DMS79 (cell line): ENCODE results near the gene HCN1.
"Not testable (repeated sequence)": the region's sequence is repeated elsewhere in the genome, so short reads cannot be mapped to it uniquely, and the experiment has no call there.

Source experiments
- DNase-seq: peaks from one replicate; lab custom pipeline; 2025; lab: John Stamatoyannopoulos, UW

Gene HCN1

DNA sequence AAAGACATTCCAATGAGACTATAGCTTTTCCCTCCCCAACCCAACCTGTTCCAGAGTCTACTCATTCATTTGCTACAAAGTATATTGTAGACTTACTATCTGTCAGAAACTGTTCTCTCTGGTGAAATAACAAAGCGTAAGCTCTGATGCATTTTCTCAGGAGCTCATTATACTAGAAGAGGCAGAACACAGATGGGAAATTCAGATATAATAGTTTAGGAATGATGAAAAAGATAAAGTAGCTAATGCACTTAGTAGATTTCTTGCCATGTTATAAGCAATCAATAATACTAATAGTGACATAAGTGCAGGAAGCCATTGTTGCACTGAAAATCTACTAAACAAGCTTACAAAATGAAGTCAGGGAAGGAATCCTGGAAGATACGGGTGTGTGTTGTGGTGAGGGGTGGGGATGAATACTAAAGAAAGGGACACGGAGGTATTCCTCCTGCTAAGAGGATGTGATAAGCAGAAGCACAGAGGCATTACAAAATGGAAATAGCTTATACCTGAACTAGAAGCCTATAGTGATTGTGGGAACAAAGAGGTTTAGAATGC lies 78.2 kb downstream of the HCN1 start:
- DNase-seq, result no peak

DNA sequence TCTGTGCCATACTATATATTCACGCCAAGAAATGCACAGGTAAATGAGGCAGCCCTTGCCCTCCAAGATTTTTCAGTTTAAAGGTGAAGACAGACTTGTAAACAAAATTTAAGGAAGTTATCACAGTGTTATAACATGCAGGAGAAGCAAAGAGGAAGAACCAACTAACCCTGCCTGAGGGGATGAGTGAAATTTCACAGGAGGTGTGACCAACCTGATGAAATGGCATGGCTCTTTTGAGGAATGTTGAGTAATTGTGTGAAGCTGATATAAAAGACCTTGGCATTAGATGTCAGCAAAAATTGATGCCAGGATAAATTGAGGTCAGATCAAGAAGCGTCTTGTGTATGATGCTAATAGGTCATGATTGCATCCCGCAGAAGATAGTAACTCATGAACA lies 86.5 kb downstream of the HCN1 start:
- DNase-seq, result no peak

DNA sequence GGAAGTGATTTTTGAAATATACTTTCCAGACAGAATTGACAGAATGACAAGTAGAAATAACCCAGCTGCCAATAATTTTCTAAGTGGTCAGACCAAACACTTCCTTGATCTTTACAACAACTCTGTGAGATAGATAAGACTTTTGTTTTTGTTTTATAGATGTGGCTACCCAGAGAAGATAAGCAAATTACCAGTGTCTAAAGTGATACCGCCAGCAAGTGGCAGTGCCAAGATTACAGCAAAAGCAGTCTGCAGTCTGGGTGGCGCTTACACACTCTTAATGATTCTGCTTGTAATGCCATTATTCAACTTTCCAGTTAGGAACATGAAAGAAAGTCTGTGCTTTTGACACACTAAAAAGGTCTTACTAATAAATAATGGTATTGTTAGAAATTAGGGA lies 92.1 kb downstream of the HCN1 start:
- no peak for DNase-seq

DNA sequence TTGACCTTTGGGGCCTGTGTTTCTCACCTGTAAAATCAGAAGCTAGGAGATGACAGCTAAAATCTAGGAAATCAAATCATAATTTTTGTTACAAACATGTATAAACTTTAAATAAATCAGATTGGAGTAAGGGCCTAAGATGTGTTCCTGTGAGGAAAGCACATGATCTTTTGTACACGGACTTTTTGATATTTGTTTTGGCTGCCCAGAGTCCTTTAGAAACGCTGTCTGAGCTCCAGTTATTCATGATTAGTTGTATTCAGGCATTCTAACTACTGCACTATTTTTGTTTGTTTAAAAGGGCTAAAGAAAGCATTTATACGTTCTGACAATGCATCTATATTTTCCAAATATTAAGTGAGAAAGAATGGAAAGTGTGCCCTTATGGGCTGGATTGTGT lies 94.8 kb downstream of the HCN1 start:
- DNase-seq, result no peak

DNA sequence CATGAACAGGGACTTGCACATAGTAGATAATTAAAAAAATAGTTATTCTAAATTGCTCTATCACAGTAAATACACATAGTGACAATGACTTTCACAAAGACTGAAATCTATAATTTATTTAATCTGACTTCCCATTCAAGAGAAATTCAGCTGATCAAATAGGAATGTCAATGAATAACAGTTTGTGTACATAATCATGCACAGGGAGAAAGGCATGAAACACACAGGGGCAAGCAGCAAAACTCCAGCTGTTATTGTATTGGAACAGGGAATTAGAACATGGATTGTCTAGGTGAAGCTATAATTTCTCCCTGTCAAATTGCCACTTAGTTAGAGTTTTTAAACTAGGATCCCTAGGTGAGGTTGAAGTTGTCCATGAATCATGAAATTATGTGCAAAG lies 99.9 kb downstream of the HCN1 start:
- DNase-seq, result no peak

DNA sequence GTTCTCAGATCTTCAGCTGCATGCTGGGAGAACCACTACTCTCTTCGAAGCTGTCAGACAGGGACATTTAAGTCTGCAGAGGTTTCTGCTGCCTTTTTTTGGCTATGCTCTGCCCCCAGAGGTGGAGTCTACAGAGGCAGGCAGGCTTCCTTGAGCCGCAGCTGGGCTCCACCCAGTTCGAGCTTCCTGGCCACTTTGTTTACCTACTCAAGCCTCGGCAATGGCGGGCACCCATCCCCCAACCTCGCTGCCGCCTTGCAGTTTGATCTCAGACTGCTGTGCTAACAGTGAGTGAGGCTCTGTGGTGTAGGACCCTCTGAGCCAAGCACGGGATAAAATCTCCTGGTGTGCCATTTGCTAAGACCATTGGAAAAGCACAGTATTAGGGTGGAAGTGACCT lies 110.2 kb downstream of the HCN1 start:
- DNase-seq, result not testable (repeated sequence)

DNA sequence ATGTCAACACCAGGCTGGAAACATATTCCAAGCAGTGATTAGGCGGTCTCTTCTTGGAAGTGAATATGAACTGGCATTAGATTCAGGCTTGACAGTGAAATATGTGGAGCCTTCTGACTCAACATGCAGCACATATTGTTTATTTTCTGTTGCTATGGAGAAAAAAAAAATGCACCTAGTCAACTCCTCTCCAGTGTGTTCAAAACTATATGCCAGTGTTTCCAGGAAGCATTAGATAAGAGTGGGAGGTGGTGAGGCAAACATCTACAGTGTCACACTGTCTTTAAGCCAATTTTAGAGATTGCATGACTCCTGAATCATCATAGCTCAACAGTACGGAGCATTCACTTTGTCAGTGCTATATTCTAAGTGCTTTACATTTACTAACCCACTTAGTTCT lies 117.9 kb downstream of the HCN1 start:
- DNase-seq, result no peak

DNA sequence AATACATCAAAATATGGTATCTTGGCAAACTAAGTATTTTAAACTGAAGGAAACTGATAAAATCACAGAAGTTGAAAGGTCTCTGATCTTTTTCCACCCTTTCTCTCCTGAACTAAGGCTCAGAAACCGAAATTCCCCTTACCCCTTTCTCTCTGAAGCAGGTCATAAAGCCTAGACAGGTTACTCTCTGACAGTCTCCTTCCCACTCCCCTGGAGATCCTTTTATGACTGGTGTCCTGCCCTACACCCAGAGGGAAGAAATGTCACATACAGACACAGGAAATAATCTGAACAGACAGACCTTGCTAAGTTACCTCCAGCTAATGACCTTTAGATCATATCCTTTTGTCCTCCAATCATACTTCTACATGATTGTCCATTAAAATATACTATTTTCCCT lies 127.4 kb downstream of the HCN1 start:
- DNase-seq, result no peak

DNA sequence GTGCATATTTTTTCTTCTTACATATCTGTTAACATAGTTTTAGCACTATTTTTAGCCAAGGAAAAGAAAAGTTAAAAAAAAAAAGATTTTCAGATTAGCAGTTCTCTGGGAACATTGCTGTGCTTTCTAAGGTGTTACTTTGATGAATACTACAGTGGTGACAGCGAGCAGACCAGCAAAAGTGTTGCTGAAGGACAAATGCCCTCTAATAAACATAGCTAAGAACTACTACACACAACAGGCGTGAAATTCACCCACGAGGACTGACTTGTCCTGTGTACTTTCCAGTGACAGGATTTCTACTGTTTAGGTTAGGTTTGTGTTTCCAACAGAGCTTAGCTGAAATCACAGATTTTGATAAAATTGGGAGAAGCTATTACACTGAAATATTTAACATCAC lies 153.8 kb downstream of the HCN1 start:
- no peak for DNase-seq

DNA sequence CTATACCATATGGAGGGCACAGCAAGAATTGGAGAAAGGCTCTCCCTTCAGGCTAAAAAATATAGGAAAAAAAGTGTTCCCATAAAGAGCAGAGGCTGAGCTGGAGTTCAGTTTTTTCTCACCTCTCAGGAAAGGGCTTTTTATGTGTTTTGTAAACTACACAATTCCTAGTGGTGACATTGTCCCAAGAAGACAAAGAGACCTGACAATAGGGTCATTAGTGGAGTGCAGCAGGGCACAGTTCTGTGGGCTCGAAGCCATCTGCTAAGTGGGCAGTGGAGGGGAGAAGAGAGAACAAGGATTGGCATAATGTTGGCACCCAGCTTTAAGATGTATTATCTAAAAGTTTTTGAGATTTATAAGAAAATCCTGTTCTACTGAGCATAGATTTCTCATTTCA lies 162.5 kb downstream of the HCN1 start:
- DNase-seq, result no peak

DNA sequence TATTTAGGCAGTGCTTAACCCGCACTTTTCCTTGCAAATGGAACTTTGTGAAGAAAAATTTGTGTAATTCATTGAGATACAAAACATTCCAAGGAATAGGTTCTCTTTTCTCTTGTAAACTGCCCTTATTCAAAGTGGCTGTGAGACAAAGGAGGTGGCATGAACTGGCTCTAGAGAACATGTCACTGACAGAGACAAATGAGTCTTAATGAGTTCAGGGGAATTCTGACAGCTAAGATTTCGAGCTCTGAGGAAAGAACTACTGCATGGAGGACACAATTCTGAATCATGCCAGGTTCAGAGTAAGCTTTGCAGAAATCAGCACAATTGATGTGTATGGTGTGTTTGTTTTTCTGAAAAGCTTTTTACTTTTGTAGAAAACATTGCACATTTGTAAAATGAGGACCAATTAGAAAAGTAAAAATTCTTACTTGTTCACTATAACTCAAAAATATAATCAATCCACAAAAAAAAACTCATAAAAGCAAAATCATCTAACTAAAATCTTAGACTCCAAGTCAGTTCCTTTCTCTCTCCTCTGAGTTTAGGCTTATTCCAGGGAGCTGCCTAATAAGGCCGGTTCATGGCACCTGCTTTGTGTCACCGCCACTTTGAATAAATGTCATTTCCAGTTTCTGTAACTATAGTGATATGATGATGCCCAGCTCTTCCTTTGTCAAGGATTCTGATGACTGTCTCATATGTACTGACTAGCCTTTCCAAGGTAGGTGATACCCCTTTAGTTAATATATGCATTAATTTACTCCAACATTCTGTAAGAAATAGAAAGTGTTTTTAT lies 163.2 kb downstream of the HCN1 start:
- no peak for DNase-seq

DNA sequence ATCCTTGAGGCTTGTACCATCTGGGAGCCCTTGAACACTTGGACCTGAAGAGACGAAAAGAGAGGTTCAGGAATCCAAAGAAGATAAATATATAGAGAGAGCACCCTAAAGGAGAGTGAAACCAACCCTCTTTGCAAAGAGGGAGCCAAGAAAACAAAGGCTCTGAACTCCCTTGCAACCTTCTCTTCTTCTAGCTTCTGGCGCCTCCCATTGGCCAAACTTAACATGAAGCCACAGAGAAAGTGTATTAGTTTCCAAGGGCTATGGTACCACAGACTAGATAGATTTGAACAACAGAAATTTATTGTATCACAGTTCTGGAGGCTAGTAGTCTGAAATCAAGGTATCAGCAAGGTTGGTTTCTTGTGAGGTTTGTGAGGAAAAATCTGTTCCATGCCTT lies 175.1 kb downstream of the HCN1 start:
- DNase-seq, result no peak

DNA sequence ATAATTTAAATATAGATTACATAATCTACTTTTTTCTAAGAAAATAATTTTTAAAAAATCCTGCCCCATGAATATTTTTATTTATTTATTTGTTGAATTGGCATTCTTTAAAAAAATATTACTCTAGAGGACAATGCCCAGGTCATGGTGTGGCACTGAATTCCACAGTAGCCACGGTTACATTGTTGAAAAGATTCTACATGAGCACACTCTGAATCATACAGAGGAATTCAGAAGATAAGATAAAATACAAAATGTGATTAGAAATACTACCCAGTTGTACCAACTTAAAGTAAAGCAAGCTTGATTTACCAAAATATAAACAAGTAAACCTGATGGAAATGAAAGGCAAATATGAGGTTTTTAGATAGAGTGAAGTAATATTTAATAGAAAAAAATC lies 183.7 kb downstream of the HCN1 start:
- DNase-seq, result no peak

DNA sequence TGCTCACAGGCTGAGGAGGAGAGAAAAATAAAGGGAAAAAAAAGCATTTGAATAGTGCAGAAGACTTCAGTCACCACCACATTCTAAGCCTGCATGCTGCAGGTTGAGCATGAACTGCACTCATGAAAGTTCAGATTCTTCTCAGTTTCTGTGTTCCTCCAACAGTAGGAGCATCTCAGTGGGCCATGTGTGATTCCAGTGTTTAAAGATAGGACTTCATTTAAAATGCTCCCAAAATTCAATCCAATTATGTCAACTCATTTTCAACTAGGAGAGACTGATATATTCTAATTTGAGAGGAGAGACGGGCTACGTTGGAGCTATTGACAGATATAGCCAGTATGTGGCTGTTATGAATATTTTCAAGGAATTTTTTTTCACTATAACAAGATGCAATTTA lies 186.8 kb downstream of the HCN1 start:
- DNase-seq, result no peak

DNA sequence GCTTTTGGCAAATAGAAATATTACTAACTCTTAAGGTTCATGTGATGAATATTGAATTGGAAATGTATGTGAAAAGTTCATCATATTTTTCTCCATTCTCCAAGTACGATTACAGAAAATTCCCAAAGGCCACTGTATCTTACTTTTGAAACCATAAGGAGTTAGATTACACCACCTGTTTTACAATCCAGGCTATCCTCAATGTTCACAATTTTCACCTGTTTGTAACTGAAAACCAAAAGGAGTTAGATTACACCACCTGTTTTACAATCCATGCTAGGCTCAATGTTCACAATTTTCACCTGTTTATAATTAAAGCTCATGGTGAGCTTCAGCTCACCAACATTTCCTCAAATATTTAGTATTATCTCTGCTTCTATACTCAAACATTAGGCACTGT lies 188.0 kb downstream of the HCN1 start:
- no peak for DNase-seq

DNA sequence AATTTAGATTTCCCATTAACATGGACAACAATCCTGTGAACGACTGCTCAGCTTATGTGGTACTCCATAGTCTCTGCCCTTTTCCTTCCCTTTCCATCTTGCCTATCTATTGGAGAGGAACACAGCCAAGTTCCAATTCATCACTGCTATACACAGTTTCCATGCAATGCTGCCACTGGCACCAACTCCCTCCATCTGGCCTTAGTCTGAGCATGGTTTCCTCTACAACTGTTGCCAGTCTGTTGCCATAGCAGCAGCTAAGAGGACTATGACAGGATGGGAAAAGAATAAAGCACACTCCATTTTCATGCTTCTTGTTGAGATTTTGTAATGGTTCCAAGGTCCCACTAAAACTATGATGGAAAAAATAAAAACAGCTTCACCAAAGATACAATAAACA lies 189.0 kb downstream of the HCN1 start:
- no peak for DNase-seq

DNA sequence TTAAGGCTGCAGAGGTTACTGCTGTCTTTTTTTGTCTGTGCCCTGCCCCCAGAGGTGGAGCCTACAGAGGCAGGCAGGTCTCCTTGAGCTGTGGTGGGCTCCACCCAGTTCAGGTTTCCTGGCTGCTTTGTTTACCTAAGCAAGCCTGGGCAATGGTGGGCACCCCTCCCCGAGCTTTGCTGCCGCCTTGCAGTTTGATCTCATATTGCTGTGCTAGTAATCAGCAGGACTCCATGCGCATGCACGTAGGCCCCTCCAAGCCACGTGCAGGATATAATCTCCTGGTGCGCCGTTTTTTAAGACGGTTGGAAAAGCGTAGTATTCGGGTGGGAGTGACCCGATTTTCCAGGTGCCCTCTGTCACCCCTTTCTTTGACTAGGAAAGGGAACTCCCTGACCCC lies 197.2 kb downstream of the HCN1 start:
- not testable (repeated sequence) for DNase-seq

DNA sequence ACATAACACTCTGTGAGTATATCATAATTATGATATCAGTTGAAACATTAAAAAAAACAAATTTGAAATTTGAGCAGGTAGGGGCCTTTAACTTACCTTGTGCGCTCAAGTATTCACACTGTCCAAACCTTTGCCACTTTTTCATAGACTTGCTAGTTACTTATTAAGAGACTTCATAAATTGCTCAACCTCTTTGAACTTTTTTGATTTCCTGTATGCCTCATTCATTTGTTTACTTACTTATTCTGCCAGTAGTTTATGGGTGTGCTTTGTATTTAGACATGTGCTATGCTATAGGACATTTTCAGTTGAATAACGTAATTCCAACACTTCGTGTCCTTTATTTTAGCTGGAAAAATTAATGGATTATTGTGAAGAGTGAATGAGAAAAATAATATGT lies 204.8 kb downstream of the HCN1 start:
- DNase-seq, result no peak

DNA sequence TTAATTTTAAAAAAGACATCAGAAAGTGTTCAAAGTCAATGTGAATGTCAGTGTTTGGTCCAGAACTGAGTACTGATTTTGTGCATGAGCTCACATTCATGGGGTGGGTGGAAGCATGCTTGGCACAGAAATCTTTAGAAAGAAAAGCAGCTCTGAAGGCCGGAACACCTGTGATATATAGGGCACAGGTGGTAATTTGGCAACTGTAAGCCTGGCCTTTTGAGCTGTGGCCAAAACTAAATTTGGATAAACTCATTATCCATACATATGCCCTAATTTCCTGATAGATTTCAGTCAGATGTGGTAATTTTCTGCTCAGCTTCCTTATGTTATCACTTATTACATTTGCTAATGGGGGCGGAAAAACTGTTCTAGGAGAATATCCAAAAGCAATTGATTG lies 211.4 kb downstream of the HCN1 start:
- DNase-seq, result no peak

DNA sequence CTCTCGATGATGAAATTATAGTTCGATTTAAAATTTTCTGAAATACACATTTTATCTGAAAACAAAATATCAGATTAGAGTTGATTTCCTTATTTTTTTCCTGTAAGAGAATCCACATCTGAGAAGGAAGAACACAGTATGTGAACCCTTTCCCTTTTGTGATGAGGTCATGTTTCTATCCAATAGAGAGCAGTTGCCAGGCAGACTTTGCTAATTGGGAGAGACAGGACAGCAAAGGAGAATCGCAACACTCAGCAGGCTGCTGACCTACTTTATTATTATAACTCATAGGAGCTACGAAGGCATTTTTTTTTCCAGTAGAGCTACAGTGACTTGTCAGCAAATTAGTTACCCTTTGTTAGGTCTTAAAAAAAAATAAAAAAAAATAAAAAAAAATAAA lies 242.1 kb downstream of the HCN1 start:
- DNase-seq, result no peak

DNA sequence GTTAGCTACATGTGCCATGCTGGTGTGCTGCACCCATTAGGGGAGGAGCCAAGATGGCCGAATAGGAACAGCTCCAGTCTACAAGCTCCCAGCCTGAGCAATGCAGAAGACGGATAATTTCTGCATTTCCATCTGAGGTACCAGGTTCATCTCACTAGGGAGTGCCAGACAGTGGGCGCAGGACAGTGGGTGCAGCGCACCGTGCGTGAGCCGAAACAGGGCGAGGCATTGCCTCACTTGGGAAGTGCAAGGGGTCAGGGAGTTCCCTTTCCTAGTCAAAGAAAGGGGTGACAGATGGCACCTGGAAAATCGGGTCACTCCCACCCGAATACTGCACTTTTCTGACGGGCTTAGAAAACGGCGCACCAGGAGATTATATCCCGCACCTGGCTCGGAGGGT lies 251.3 kb downstream of the HCN1 start:
- DNase-seq, result not testable (repeated sequence)

DNA sequence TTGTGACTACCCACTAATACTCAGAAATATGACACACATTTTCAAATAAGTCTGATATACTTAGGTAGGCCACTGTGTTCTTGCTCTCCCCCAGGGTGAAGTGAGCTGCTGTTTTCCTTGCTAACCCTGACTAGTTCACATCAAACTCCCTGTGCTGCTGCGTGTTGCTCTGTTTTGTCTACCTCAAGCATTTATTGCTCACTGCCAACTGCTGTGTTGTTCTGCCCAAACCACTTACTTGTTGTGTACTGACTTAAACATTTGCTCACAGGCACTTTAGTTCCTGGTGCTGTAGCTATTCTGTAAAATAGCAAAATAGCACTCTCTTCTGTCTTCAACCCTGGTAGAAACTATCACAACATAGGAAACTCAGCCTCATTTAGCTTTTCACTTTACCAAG lies 255.7 kb downstream of the HCN1 start:
- DNase-seq, result no peak

DNA sequence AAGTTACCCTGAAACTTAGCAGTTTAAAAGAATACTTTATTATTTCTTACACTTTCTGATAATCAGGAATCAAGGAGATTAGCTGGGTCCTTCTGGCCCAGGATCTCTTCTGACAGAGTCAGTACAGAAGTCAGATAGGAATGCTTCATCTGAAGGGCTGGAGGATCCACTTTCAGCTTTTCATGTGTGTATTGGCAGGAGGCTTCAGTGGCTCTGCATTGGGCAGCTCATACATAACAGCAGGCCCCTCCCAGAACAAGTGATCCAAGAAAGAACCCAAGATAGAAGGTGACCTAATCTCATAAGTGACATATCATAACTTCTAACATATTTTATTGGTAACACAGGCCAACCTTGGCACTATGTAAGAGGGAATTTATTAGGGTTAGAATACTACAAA lies 258.4 kb downstream of the HCN1 start:
- DNase-seq, result no peak

DNA sequence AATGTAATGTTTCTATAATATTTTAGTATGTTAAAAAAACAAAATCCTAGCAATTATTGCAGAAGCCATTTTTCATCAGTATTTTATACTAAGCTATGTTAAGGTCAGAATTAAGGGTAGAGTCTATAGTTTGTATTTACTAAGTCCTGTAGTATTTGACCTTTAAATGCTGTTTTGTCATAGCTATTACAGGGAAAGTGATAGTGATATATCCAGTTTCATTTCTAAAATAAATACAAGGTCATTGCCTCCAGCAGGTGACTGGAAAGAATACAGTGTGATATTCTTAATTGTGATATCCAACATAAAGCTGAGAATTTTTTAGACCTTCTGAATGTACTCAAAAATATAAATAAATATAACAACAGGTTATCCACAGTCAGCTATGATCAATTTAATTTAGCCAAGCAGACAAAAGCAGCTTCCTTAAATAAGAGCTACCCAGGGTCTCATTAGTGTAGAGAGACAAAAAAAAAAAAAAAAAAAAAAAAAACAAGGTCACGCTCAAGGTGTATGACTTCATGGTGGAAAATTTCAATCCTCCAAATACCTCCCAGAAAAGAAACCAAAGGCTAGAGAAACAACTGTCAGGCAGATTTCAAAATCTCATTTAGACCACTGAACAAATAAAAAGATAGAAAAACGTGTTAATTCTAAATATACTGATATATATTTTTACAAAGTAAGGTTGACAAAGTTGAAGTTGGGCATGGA lies 278.7 kb downstream of the HCN1 start:
- no peak for DNase-seq
